AG04449 (cell line): ENCODE data around the gene LRP1.

Experiments
- CTCF ChIA-PET: fragments of 350-600 bp; formaldehyde crosslinking; extraction: SDS; loops from one replicate; lab custom pipeline; 2021; ENCODE audit warnings: antibody characterized with exemption; lab: Yijun Ruan, JAX
- POLR2A ChIA-PET: fragments of 400-600, 350-600 bp; formaldehyde crosslinking; extraction: SDS; loops from one replicate; lab custom pipeline; 2020; ENCODE audit warnings: antibody characterized with exemption, inconsistent platforms; lab: Yijun Ruan, JAX
- DNase-seq: peaks from one replicate; pipeline ENCODE4 v3.0.0-alpha.2; 2010; ENCODE audit warnings: low read depth, low spot score
- H3K4me3 ChIP-seq: 2 replicates; pipeline ENCODE4 v1.5.1; 2011; ENCODE audit warnings: low read depth, mild to moderate bottlenecking, control low read depth, low read length
- TF ChIP-seq, protein P1 (sequence below): IDR thresholded peaks from one replicate; pipeline ENCODE4 v1.5.1; 2011; ENCODE audit warnings: mild to moderate bottlenecking, moderate library complexity, low read length, control low read depth, inconsistent platforms; ENCODE audit not compliant: insufficient read depth; ENCODE audit errors: missing control alignments

LRP1 gene

DNA sequence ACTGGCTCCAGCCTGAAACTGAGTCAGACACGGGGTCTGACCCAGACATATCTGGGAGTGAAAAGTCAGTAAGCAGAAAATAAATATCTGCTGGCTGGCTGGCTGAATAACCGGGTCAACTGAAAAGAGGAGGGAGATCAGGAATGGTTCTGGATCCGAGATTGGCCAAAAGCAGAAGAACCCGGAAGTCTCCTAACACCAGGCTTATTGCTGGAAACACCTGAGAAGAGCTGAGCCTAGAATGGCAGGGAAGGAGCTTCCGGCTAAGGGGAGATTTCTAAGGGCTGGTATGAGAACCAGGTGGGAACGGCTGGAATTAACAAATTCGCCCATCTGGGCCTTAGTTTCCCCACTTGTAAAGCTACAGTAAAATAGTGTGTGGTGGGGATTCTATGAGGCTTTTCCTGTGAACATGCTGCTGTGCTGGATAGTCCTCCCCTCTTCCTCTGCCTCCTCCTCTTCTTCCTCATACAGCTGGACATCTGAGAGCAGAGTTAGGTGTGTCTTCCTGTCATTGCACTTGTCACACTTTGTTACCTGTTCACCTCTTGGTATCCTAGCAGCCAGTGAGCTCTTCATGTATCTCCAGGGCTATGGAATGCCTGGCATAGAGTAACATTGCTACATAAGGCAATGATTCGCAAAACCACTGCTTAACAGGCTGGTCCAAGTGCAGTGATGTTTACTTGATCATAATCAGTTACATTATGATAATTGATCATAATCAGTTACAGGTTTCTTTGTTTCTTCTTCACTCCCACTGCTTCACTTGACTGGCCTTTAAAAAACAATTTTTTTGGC lies 99.2 kb downstream of the LRP1 start:
- DNase-seq = no peak
- ChIA-PET POLR2A (interaction anchor here (1.3 to 1.9 kb wide), 2 partner anchors 10 to 12 kb away, joined by 4 to 5 read pairs; no protein-coding TSS in a partner anchor), CTCF (interaction anchor here (0.7 to 13.3 kb wide), 7 partner anchors 12 to 226 kb away, joined by 3 to 425 read pairs (median 4); partner anchors contain the start of gene NXPH4)
- no peak overlapping the region for H3K4me3 ChIP-seq
- TF ChIP-seq, protein P1, sequence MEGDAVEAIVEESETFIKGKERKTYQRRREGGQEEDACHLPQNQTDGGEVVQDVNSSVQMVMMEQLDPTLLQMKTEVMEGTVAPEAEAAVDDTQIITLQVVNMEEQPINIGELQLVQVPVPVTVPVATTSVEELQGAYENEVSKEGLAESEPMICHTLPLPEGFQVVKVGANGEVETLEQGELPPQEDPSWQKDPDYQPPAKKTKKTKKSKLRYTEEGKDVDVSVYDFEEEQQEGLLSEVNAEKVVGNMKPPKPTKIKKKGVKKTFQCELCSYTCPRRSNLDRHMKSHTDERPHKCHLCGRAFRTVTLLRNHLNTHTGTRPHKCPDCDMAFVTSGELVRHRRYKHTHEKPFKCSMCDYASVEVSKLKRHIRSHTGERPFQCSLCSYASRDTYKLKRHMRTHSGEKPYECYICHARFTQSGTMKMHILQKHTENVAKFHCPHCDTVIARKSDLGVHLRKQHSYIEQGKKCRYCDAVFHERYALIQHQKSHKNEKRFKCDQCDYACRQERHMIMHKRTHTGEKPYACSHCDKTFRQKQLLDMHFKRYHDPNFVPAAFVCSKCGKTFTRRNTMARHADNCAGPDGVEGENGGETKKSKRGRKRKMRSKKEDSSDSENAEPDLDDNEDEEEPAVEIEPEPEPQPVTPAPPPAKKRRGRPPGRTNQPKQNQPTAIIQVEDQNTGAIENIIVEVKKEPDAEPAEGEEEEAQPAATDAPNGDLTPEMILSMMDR = no peak

DNA sequence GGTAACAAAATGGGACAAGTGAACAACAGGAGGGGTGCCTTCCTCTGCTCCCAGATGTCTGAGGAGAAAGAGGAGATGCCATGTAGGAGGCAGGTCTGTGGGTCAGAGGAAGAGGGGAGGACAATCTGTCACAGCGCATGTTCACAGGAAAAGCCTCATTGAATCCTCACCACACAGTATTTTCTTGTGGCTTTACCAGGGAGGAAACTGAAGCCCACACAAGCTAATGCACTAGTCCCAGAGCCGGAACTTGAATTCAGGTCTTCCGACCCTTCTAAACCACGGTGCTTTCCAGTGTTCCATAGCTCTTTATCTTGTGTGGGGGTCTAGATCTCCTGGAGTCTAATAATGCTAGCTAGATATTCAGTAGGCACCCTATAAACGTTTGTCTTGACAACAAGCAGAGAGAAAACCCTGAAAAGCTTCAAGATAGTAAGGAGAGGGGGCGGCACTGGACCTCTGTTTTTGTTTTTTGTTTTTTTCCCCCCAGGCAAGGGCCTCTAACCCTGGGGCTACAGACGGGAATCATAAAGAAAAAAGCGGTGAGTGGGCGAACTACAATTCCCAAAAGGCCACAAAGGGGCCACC lies 100.9 kb downstream of the LRP1 start:
- ChIA-PET CTCF (interaction anchor here (0.9 to 13.3 kb wide), 10 partner anchors 14 to 230 kb away, joined by 3 to 425 read pairs (median 6); partner anchors contain the start of genes GLI1 and NXPH4), POLR2A (interaction anchor here (0.8 to 3.4 kb wide), 16 partner anchors 10 to 141 kb away, joined by 3 to 74 read pairs (median 6); partner anchors contain the start of genes LRP1 and STAT6)
- no peak for DNase-seq
- TF ChIP-seq, protein P1 = no peak
- peak overlapping the region; percentile 93 for H3K4me3 ChIP-seq

DNA sequence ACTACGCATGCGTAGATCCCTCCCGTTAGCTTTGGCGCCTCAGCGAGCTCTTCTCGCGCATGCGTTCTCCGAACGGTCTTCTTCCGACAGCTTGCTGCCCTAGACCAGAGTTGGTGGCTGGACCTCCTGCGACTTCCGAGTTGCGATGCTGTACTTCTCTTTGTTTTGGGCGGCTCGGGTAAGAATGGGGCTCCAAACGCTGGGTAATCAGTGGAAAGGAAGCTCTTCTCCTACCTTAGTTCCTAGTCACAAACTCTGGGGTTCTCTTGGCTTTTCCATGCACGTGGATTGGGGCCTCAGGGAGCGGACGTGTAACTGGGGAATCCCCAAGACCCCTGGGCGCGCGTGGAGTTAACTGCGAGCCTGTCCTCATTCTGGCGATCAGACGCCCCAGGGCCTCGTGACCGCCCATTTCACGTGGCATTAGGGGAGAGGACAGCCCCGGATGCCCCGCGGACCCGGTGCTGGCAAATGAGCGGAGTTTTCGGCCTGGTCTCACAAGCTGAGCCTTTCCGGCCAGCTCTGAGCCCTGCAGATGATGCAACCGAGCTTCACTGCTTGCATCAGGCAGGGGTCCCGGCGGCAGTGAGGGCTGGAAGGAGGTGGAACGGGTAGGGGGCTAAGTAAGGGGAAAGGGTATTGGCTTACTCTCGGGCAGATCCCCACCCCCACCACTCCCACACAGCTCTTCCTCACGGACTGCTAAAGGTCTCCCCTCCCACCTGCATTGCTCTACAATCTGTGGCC lies 101.5 kb downstream of the LRP1 start, which contains the start of gene SHMT2:
TSS of gene SHMT2 (plus strand) at position 78 of the 747 bp plus-strand sequence. CDS start at position 146, 68 bp downstream.
- H3K4me3 ChIP-seq = peak within 1 kb of the TSS; percentile 93
- ChIA-PET POLR2A (interaction anchor here (0.6 to 3.4 kb wide), 19 partner anchors 9 to 229 kb away, joined by 3 to 74 read pairs (median 5); partner anchors contain the start of genes LRP1 and STAT6), CTCF (interaction anchor here (0.7 to 13.3 kb wide), 14 partner anchors 13 to 229 kb away, joined by 3 to 425 read pairs (median 4); partner anchors contain the start of genes GLI1 and NXPH4)
- TF ChIP-seq, protein P1 = no peak
- peak; percentile 78 for DNase-seq

DNA sequence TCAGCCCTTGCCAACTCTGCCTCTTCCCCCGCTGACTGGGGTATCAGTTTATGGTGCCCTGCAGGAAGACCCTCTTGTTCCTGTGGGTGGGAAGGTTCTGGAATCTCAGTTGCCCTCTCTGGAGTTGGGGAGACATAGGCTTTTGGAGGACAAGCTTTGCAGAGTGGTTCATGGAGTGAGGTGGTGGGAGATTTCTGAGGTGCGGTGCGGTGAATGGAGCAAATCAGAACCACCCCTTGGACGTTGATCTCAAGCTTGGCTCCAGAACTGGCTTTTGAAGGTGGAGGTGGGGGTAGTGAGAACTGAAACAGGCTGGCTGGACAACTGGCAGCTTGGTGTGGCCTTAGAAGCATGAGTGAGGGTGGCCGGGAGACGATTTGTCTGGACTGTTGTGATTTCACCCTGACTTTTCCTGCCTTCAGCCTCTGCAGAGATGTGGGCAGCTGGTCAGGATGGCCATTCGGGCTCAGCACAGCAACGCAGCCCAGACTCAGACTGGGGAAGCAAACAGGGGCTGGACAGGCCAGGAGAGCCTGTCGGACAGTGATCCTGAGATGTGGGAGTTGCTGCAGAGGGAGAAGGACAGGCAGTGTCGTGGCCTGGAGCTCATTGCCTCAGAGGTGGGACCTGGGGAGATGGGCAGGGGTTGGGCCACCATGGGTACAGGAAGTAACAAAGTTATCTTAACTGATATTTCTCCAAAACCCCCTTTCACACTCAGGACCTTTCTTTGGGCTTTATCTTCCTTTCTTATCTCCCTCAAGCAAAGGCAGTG lies 102.3 kb downstream of the LRP1 start:
- H3K4me3 ChIP-seq = peak overlapping the region; percentile 93
- ChIA-PET CTCF (interaction anchor here (0.7 to 13.3 kb wide), 9 partner anchors 13 to 228 kb away, joined by 3 to 425 read pairs (median 7); partner anchors contain the start of genes GLI1 and NXPH4), POLR2A (interaction anchor here (0.6 to 3.4 kb wide), 14 partner anchors 9 to 228 kb away, joined by 3 to 74 read pairs (median 7); partner anchors contain the start of gene STAT6)
- TF ChIP-seq, protein P1 = no peak
- DNase-seq = no peak
